Fibroblast of lung (primary cell): ENCODE measurements around the gene FREM1.

Source experiments
- EZH2 ChIP-seq: IDR thresholded peaks from 2 replicates; pipeline ENCODE4 v1.5.1; 2012; ENCODE audit warnings: low read length, control low read depth, mild to moderate bottlenecking; ENCODE audit errors: missing control alignments
- TF ChIP-seq, protein P1 (sequence below), 2 donors: IDR thresholded peaks in 1 of 2; conservative IDR thresholded peaks in 1 of 2; 1 replicate in 1 of 2; 2 replicates in 1 of 2; pipeline ENCODE4 v1.5.1; 2011 to 2012; ENCODE audit warnings: low read length in 2 of 2, control low read depth in 1 of 2, inconsistent platforms in 1 of 2, low read depth in 1 of 2, mild to moderate bottlenecking in 1 of 2

DNA sequence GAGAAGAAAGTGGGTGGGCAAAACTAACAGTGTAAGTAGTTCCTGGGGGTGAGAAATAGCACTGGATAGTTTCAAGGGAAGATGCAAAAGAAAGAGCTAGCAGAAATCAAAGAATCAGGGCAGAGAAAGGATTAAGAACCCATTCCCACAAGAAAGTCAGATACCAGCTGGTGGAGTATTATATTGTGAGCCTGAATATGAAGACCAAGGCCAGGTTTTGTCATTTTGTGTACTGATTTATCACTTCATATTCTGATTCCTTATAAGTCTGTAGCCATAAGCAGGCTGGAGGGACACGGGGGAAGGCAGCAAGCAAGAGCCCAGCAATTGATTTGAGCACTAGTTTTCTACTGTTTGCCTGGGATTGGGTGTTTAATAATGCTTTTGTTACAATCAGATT is 80.2 kb downstream of the FREM1 start:
- TF ChIP-seq, protein P1, sequence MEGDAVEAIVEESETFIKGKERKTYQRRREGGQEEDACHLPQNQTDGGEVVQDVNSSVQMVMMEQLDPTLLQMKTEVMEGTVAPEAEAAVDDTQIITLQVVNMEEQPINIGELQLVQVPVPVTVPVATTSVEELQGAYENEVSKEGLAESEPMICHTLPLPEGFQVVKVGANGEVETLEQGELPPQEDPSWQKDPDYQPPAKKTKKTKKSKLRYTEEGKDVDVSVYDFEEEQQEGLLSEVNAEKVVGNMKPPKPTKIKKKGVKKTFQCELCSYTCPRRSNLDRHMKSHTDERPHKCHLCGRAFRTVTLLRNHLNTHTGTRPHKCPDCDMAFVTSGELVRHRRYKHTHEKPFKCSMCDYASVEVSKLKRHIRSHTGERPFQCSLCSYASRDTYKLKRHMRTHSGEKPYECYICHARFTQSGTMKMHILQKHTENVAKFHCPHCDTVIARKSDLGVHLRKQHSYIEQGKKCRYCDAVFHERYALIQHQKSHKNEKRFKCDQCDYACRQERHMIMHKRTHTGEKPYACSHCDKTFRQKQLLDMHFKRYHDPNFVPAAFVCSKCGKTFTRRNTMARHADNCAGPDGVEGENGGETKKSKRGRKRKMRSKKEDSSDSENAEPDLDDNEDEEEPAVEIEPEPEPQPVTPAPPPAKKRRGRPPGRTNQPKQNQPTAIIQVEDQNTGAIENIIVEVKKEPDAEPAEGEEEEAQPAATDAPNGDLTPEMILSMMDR (conservative IDR thresholded peaks at IDR 0.05 in 1 of 2, IDR thresholded peaks at IDR 0.05 in 1 of 2; ENCODE audit: low read depth in 1 of 2, low read length in 2 of 2): no peak
- no peak for TF ChIP-seq EZH2
